GM21447 (cell line): ENCODE results near the gene RECQL5.

Source experiments
- ATAC-seq: cut with Tn5 transposase; IDR thresholded peaks from one replicate; pipeline ENCODE4 v1.9.1; 2021; ENCODE audit not compliant: unreplicated experiment

The RECQL5 gene

GRCh38 chr17:75666959-75667790, at the start of gene RECQL5, which contains the start of gene SAP30BP:
TSS of gene RECQL5 (minus strand) at chr17:75667154. CDS start at chr17:75666557, 597 bp downstream.
TSS of gene SAP30BP (plus strand) at chr17:75667338. CDS start at chr17:75667373, 35 bp downstream.
- peak; percentile 66 for ATAC-seq

- no peak for ATAC-seq
Observed at GRCh38 chr17:75712446-75712845, 45.5 kb upstream of the RECQL5 start.

- no peak for ATAC-seq
Observed at GRCh38 chr17:75707079-75707571, 40.2 kb upstream of the RECQL5 start.

GRCh38 chr17:75706042-75706728, 39.2 kb upstream of the RECQL5 start:
- ATAC-seq: no peak

- ATAC-seq: no peak
Observed at GRCh38 chr17:75704963-75705875, 38.3 kb upstream of the RECQL5 start.

- no peak for ATAC-seq
Observed at GRCh38 chr17:75703591-75703990, 36.6 kb upstream of the RECQL5 start.

- ATAC-seq: no peak
Observed at GRCh38 chr17:75703191-75703590, 36.2 kb upstream of the RECQL5 start.

GRCh38 chr17:75701288-75701687, 34.3 kb upstream of the RECQL5 start:
- ATAC-seq: no peak

GRCh38 chr17:75698659-75699058, 31.7 kb upstream of the RECQL5 start:
- no peak for ATAC-seq

GRCh38 chr17:75697651-75698291, 30.8 kb upstream of the RECQL5 start:
- no peak for ATAC-seq

GRCh38 chr17:75695830-75696271, 28.9 kb upstream of the RECQL5 start:
- no peak for ATAC-seq

GRCh38 chr17:75695141-75695829, 28.3 kb upstream of the RECQL5 start:
- ATAC-seq: no peak

- ATAC-seq: no peak
Observed at GRCh38 chr17:75694536-75694935, 27.6 kb upstream of the RECQL5 start.

GRCh38 chr17:75693500-75694481, 26.8 kb upstream of the RECQL5 start:
- ATAC-seq: no peak

GRCh38 chr17:75692976-75693375, 26.0 kb upstream of the RECQL5 start:
- ATAC-seq: no peak

GRCh38 chr17:75691801-75692626, 25.1 kb upstream of the RECQL5 start:
- no peak for ATAC-seq

- ATAC-seq: no peak
Observed at GRCh38 chr17:75691371-75691791, 24.4 kb upstream of the RECQL5 start.

GRCh38 chr17:75689441-75689873, 22.5 kb upstream of the RECQL5 start:
- ATAC-seq: peak; percentile 55
